ENCODE data around the gene PIK3C2G.

PIK3C2G gene

DNA sequence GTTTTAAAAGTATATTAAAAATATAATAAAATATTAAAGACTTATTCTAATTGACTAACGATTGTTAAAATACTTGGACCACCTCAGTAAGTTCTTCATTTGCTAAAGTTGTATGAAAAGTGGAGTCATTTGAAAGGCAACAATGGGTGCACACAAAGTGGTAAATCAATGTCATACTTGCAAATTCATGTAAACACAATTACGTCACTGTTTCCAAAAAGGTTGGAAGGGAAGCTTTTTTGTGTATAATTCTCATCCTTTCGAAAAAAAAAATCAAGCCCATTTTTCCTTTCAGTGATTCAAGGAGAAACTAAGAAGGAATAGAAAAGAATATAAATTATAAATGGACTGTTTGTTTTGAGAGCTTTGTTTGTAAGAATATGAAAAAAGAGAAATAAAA is 166.2 kb downstream of the PIK3C2G start:
- no peak for DNase-seq

DNA sequence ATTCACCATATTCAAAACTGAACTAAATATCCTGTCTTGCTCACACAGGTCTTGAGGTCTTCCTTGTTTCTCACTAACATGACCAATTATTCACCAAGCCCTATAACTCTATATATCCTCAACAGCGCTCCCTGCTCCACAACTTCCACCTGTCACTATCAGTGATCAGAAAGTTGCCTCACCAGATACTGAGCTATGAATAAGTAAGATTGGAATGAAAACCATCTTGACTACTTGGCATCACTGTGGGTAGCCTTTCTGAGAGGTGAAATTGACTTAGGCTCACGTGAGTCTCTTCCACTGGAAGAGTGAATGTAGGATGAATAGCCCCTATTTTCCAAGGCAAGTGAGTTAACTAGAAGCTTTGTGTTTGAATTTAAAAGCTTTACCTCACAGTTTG is 167.1 kb downstream of the PIK3C2G start:
- no peak for DNase-seq

DNA sequence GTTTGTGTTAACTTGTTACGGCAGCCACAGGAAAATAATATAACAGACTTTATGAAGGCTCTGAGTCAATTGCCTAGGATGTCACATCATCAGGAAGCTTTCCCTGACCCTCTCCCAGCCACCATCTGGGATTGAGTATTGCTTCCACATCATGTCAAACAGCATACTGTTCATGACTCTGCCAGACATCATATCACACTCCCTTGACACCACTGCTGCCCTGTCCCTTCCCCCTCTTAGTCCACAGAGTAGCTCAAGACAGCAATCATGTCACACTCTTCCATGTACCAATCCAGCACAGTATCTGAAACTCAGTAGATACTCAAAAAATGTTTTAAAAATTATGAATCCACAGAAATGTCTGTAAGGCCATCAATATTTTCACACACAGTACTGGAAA is 168.0 kb downstream of the PIK3C2G start:
- DNase-seq: no peak

DNA sequence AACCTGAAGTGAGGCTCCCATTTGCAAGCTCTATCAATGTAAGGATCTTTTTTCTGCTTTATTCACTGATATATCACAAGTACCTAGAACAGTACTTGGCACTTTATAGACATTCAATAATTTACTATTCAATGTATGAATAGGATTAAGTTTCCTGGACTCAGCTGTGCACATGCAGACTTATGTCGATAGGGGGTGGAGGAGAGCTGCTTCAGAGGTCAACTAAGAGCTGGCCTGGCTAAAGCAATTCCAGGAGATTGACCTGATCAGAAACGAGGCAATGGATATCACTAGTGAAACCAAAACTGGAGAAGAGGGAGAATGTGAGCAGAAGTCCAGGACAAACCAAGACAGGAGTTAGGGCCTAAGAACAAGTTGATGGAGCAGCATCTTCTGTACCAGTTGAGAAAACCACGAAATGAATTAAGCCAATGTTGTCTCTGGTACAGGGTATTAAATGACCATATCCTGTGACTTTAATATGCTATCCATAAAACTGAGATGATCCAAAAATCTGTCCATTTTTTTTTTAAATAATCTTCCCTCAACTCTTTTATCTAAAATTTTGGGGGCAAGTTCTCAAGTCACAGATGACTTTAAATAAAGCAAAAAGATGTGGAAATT is 169.2 kb downstream of the PIK3C2G start:
- DNase-seq: no peak

DNA sequence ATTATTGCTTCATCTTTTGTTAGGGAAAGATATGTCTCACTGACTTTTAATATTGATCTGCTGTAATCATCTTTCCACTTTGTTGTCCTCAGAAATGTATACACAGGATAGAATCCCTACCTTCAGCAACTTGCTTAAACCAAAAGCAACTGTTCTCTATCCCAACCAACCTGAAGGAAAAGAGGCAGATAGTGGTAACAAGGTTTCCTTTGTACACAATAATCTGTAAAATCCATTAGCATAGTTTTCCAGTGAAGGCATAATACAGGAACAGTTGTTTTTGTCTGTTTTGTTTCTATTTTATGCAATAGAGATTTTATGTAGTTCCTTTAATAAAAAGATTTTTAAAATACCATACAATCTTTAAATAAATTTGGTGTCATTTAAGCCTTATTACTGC is 170.5 kb downstream of the PIK3C2G start:
- DNase-seq: no peak

DNA sequence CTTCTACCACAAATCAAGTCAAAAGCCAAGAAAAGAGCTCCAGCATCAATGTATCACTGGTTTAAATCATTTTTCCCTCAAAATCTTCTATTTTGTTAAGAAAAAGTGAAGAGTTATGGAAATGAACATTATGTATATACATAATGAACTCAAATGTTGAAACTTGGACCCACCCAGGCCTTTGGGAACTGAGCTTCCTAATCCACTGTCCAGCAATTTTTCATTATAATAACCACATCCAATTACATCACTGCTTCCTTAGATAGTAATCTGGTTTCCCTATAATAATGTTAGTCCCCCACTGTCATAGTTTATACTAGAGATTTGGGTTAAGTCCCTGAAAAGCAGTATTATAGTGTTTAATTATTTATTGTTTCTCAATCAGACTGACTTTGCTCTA is 170.9 kb downstream of the PIK3C2G start:
- no peak for DNase-seq

DNA sequence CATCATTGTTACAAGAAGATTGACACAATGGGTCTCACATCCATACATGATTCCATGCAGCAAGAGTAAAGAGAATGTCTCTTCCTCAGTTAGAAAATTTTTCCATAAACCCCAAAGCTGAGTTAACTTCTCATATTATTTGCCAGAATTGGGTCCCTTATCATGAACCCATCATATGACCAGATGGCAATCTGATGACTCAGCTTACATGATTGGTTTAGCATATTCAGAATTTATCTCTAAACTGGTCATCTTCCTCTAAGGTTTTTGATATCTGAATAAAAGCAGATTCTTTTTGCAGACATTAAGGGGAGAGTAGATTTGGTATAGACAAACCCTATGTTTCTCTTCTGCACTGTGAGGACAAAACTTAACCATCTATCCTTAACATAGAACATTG is 174.9 kb downstream of the PIK3C2G start:
- DNase-seq: no peak

DNA sequence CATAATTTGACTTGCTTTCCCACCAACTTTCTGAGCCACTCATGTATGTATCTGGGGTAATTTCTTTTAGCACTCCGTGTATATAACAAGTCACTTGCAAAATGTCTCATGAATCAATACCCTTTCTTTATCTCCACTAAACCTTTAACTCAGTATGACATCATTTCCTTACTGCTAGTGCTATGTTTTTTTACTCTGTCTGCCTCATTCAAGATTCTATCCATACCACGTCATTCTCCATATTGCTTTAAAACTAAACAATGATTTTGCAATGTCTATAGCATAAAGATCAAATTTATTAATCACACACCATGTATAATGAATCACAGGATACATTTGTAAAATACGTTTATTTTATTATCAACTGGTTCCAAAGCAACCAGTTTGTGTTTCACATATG is 178.2 kb downstream of the PIK3C2G start:
- DNase-seq: no peak

DNA sequence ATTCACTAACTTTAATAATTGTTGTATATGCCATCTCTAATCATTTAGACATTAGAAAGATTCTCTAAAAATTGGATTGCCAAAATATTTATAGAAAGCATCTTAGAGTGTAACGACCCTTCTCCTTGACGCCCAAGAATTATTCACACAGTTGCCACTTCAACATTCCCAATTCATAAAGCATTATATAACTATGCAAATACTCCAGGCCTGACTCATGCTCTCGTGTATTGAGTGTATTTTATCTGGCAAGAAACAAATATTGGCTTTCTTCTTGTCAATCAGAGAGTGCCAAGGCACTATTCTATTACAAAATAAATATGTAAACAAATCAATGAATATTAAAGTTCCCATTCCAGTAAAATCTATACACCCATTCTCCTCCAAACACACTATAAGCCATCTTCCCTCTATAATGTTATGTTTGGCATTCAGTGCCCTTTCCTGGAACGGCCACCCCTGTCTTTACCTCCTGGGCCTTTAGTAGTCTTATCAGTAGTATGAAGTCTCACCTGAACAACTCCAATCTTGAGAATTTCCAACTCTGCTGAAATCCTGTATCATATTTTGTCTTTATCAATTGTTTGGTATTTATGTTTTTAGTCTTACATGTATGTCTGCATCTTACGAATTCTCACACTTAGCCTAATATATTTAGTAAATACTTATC is 182.6 kb downstream of the PIK3C2G start:
- no peak for DNase-seq

DNA sequence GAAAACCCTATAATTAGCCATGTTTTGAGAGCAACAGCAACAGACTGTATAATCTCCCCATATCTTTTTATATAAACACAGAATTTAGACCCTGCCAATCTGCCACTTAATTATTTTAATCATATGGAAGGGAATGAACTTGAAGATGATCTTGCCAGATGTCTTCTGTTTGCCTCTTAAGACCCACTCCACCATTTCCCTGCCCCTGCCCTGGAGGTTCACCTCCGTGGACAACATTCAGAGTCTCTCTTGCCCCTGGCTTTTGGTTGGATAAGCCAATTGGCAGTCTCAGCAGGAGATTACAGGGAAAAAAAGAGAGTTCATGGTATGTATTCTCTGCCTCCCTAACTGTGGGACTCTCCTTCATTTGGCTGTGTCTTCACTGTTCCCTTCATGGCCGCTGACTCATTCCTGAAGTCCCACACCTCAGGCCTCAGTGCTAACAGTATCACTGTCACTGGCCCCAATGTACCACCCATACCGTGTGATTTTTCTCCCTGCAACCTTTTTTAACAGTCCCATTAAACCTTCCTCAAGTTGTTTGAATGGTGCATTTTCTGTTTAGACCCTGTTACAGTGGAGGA is 184.8 kb downstream of the PIK3C2G start:
- no peak for DNase-seq

DNA sequence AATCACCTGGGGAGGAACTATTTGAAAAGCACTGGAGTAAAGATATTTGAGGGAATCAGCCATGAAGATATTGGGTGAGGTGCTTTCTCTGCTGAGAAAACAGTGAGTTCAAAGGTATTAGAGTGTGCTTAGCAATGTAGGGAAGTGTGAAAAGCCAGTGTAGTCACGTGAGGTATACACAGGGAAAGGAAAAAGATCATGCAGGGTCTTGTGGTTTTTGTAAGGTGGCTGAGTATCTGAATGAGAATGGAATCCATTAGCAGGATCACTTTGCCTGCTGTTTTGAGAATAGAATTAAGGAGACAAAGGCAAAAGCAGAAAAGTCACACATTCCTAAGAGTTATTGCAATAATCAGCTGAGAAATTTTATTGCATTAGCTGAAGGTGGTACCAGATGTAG is 193.0 kb downstream of the PIK3C2G start:
- DNase-seq: no peak

DNA sequence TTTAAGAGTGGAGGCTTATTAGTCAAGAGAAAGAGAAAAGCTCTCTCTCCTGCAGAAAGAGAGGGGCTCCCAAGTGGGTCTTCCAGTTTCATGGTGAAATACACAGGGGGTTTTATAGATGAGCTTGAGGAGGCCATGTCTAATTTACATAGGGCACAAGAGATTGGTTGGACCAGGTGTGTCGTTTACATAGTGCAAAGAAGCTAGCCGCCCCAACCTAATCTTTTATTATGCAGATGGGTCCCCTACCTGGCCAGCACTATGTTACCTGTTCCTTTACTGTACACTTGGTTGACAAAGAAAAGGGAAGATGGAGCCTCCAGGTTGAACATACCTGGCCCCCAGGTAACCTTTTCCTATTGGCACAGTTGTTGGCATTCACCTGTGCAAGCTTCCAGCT is 195.0 kb downstream of the PIK3C2G start:
- DNase-seq: no peak

DNA sequence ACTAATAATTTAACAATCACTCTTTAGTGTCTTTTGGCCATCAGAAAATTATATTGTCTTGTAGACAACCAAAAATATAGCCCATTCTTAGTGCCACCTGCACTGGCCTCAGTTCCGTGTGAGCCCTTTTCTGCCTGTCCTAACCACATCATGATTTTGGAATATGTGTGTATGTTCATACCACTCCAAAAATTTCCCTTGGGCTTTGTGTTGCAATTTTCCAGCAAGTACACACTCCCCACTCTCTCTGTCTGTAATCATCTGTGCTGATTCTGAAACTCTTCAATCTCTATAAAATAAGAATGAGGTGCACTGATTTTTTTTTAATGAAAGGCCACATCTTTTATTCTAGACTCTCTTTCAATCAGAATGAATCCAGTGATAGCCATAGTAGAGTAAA is 196.0 kb downstream of the PIK3C2G start:
- no peak for DNase-seq

DNA sequence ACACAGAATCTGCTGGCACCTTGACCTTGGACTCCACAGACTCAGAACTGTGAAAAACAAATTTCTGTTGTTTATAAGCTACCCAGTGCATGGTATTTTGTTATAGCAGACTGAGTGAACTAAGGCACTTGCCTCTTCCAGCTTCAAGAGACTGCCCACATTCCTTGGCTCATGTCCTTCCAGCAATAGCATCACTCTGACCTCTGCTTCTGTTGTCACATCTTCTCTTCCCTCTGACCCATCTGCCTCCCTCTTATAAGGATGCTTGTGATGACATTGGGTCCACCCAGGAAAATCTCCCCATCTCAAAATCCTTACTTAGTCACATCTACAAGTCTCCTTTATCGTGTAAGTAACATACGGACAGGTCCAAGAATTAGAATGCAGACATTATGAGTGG is 200.4 kb downstream of the PIK3C2G start:
- DNase-seq: no peak

DNA sequence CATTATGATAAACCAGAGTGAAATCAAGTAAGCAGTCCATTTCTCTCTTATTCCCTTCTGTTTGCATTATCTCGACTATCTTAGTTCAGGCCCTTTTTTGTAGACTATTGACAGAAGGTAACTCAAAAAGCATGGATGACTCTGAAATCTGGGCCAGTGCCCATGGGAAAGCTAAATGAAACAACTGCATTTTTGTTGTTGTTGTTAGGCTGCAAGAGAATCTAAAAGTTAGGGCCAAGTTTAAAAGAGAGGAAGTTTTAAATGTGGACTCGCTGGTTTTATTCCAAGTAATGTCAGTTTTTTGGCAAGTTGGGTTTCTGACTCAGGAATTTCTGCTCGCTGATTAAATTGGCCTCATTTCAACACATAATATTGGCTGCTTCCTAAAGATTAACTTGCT is 201.1 kb downstream of the PIK3C2G start:
- no peak for DNase-seq

DNA sequence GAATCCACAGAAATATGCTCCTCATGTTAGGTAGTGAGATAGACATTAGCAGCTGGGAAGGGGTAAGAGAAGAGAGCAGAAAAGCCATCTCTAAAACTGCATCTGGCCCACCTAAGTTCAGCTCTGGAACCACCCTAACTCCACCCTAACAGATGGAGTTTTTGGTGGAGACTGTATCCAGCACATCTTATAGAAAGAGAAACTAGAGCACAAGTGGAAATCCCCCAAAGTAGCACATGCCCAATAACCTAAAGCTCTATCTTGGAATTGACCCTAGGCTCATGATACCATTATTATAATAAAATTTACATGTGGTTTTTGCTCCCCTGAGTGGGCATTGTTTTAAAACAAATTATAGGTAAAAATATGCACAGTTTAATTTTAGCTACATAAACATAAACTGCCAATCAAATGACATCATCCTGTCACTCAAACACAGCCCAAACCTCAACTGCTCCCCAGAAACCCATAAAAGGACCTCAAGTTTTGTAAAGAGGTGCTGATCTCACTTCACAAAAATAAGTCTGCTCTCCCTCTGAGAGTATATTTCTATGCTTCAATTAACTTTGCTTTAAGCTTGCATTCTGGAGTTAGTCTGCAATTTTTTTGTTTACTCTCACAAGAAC is 206.4 kb downstream of the PIK3C2G start:
- no peak for DNase-seq

DNA sequence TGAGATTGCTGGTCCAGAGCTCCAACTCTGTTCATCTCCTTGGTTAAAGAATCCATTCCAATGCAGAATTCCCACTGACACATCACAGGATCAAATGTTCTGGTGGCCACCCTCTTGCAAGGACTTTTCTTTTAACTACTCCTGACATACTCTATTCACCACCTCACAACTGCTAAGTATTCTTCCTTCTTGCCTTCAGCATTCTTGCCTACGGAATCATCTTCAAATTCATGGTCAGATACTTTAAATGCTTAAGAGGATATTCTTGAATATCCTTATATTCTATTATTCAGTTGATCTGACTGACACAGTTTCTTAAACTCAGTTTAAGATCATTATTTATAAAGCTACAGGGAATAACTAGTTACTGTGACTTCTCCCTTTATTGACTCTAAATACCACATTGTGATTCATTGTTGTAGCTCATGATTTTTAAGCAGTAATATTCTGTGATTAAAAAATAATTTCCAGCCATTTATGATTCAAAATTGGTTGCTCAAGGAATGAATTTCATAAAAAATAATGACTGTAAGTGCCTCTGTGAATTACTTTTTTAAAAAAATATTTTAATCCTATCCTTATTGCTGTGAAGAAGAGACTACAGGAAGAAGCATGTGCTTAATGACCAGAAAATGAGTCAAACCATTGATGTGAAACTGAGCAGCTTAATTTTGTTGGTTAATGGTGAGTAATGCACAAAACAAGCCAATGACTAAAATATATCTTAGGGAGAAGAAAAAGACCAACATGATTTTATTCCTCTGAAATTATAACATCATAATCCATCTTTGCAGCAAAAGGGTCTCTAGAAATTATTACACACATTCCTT is 207.1 kb downstream of the PIK3C2G start:
- no peak for DNase-seq

DNA sequence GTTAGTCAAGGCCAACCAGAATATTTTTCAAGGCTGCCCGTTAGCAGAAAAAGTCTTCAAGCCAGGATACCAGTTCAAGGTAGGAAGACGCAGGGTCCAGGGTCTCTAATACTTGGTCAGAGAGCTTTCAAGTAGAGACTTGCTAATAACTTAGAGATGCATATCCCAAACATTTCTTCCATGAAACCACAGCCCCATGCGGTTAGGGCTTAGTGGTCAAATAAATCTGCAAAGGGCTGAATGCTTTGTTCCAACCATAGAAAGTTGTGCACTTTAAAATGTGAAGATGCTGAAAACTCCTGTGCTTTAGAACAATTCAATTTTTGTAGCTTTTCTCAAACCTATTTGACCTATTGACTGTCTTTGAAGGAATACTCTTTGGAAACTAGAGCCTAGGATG is 208.9 kb downstream of the PIK3C2G start:
- DNase-seq: no peak

DNA sequence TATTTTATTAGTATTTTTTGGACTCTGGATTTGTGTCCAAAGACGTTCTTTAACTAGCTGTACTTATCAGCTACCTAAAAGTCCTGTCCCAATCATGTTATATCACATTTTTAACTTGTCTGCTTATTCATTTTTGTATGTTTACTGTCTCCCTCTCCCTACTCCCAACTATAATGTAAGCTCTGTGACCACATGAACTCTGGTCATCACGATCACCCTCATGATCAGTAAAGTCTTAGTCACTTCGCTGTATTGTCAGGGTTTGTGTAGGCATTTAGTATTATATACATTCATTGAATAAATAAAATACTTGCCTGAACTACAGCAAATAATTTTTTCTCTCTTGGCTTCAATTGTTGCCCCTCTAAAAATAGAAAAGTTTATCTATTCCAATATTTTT is 211.0 kb downstream of the PIK3C2G start:
- DNase-seq: no peak

DNA sequence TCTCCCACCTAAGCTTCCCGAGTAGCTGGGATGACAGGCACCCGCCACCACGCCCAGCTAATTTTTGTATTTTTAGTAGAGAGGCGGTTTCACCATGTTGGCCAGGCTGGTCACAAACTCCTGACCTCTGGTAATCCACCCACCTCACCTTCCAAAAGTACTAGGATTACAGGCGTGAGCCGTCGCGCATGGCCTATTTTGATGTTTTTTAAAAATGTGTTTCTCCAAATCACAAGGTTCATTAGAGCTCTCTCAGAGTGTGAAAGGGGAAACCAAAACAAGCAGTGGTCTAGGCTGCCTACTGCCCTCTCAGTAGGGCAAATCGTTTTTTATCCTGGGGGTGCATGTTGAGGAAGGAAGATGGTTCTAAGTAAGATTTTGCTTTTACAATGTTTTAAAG is 211.5 kb downstream of the PIK3C2G start:
- no peak for DNase-seq

DNA sequence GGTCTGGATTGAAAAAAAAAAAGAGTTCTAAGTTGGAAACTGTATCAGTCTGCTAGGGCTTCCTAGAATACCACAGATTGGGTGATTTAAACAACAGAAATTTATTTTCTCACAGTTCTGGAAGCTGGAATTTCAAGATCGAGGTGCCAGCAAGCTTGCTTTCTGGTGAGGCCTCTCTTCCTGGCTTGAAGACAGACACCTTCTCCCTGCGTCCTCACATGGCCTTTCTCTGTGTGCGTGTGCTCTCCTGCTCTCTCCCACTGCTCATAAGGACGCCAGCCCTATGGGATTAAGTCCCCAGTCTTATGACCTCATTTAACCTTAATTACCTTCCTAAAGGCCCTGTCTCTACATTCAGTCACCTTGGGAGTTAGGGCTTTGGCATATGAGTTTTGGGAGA is 215.5 kb downstream of the PIK3C2G start:
- no peak for DNase-seq

DNA sequence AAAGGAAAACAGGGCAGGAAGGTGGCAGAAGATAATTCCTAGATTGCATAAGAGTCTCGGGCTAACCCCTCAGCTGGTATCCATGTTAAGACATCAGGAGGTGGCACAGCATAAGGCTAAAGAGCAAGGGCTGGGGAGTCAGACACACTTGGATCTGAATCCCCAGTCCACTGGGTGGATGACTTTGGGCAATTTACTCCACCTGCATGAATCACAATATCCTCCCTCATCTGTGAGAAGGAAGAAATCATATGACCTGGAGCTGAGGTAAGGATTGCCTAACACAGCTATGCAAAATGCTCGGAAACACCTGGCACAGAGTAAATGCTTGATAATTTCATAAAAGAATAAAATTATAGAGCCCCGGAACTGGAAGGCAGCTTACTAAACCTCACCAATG is 217.9 kb downstream of the PIK3C2G start:
- no peak for DNase-seq

DNA sequence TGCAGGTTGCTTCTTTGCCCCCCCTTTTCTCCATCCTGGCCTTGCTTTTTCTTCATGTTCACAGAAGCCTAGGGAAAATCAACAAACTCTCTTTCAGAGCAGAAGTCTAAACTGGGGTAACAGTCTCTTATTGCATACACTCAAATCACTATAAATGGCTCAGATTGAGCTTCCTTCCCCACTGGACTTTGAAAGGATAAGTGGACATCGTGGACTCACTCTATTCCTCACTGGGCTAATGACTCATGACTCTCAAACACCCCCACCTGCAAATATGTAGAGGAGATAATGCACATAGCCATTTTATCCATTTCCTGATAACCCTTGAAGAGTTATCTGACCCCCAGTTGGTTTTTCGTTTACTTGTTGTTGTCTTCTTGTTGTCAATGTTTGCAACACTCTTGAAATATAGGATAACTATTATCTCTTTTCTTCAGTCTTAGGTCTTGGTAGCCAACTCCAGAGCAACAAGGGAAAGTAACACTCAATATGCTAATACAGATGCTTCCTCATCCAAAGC is 221.3 kb downstream of the PIK3C2G start:
- no peak for DNase-seq
